ENCODE results near the gene ASB2.

ASB2 gene

DNA sequence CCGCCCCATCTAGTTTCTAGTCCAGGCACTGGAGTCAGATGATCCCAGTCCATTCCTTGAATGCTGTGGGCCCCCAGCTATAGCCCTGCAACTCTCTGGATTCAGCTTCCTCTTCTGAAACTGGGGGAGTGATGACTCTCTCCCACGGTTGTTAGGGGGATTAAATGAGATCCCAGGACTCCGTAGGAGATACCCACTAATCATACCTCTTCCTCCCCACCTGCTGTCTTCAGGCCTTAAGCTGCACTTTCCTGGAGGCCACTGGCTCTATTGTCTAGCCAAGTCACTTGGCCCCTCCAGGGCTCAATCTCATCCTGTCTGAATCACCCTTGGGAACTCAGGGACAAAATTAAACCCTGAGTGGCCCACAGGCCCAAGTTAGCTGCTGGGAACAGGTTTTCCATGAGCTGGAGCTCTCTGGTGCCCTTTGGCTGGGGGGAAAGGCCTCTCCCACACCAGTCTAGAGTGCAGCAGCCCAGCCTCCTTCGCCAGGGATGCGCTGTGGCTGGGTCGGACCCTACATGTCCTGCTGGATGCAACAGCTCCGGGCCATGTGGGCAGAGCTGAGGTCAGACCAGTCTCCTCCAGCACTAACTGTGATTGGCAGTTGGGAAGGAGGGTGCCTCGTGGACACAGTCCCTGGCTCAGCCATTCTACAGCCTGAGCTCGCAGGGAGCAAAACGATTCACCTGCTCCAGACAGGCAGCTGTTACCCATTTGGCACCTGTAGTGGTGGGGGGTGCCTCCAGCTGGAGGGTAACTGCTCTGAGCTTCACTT, 6.0 kb upstream of the ASB2 start:
- H3K36me3 Mint-ChIP-seq (ENCODE audit: low read depth): no peaks in the 10 kb centered on the region
- TF ChIP-seq, protein P1, sequence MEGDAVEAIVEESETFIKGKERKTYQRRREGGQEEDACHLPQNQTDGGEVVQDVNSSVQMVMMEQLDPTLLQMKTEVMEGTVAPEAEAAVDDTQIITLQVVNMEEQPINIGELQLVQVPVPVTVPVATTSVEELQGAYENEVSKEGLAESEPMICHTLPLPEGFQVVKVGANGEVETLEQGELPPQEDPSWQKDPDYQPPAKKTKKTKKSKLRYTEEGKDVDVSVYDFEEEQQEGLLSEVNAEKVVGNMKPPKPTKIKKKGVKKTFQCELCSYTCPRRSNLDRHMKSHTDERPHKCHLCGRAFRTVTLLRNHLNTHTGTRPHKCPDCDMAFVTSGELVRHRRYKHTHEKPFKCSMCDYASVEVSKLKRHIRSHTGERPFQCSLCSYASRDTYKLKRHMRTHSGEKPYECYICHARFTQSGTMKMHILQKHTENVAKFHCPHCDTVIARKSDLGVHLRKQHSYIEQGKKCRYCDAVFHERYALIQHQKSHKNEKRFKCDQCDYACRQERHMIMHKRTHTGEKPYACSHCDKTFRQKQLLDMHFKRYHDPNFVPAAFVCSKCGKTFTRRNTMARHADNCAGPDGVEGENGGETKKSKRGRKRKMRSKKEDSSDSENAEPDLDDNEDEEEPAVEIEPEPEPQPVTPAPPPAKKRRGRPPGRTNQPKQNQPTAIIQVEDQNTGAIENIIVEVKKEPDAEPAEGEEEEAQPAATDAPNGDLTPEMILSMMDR (IDR thresholded peaks at IDR 0.05): no peak
- DNase-seq: no peak
- H3K4me1 Mint-ChIP-seq: peaks cover 35% of the 10 kb centered on the region
- no peak overlapping the region for H3K4me3 Mint-ChIP-seq
- H3K9me3 Mint-ChIP-seq: no peaks in the 10 kb centered on the region
- H3K27ac Mint-ChIP-seq: peak overlapping the region; percentile 75
- H3K27me3 Mint-ChIP-seq (ENCODE audit: low read depth, poor library complexity): peaks cover 13% of the 10 kb centered on the region

DNA sequence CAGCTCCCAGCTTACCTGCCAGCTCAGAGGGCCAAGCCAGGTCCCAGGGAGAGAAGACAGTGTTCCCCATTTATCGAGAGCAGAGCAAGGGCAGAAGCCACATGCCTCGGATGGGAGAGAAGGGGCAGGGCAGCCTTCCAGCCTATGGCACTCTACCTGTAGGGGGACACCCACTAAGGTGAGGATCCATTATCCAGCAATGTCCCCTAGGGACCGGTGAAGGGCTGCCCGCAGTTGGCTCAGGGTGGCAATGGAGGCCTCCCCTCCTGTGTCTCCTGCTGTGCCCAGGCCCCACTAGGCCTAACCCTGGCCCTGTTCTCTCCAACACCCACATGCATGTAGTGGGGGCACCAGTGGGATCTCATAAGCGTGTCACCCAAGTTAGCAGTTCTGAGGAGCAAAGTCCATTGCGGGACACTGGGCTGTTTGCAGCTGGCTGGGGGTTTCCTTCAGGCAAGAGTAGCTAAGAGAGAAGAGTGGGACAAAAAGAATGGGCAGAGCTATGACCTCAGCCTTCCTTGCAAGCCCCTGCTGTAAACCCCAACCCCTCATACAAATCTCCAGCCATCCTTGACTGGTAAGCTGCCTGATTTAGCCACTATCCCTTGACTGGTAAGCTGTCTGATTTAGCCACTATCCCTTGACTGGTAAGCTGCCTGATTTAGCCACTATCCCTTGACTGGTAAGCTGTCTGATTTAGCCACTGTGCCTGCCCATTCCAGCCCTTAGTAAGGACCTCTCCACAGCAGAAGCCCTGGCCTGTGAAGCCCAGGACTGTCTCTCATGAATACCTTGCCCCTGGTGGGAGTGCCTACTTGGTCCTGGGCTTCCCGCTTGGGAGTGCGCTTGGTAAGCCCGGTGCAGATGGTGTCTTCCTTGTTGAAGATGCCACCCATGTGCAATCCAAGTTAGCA, 5.2 kb upstream of the ASB2 start:
- TF ChIP-seq, protein P1 (IDR thresholded peaks at IDR 0.05): no peak
- Mint-ChIP-seq H3K27me3 (ENCODE audit: low read depth, poor library complexity) (peaks cover 14% of the 10 kb centered on the region), H3K27ac (no peak overlapping the region), H3K36me3 (ENCODE audit: low read depth) (no peaks in the 10 kb centered on the region), H3K4me1 (peaks cover 32% of the 10 kb centered on the region), H3K4me3 (no peak overlapping the region), H3K9me3 (no peaks in the 10 kb centered on the region)
- DNase-seq: no peak

DNA sequence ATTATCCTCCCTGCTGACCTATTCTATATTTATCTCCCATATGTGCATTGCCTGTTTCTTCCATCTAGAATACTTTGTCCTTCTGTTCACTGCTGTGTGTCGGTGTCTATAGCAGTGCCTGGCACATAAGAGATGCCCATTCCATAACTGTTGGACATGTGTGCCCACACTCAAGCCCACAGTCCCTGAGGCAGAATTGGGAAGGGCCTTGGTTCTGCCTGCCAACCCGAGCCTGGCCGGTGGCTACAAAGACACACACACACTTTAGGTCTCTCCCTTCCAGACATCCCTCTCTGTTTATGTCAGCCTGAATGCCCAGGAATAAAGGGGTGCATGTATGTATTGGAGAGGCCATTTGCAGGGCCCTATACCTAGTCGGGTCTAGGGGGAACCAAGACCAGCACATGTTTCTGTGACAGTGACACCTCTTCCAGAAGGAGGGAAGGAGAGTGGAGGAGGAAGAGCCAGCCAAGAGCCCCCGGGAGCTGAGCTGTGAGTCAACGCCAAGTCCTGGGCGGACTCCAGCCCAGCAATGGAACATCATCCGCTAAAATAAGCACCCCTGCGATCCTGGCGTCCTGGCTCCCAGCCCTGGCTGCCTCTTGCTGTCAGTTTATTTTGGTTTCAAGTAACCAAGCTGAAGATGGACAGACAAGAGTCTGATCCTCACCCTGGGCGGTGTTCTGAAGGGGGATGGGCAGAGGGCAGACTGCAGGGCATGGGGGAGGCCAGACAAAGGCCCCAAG, 4.3 kb upstream of the ASB2 start:
- Mint-ChIP-seq H3K36me3 (ENCODE audit: low read depth) (no peaks in the 10 kb centered on the region), H3K4me1 (peaks cover 36% of the 10 kb centered on the region), H3K27ac (peak overlapping the region; percentile 95), H3K27me3 (ENCODE audit: low read depth, poor library complexity) (peaks cover 19% of the 10 kb centered on the region), H3K9me3 (no peaks in the 10 kb centered on the region), H3K4me3 (no peak overlapping the region)
- DNase-seq: no peak
- TF ChIP-seq, protein P1 (IDR thresholded peaks at IDR 0.05): no peak

DNA sequence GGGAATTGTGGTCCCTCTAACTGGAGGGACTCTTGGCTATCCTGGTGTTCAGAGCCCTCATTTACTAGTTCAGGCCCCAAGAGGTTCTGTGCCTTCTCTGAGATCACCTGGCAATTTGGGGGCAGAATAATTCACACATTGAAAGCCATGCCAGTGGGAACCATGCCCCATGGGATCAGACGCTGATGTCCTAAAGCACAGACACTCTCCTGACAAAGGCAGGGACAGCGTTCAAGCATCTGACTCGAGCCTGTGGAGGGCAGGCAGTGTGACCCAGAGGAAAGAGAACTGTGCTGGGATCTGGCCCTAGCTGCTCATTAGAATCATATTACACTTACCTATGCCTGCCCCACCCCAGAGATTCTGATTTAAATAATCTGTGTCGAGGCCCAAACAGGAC, 2.4 kb upstream of the ASB2 start:
- no peak overlapping the region for H3K27ac Mint-ChIP-seq
- TF ChIP-seq, protein P1 (IDR thresholded peaks at IDR 0.05): no peak
- H3K4me3 Mint-ChIP-seq: no peak overlapping the region
- H3K36me3 Mint-ChIP-seq (ENCODE audit: low read depth): no peaks in the 10 kb centered on the region
- H3K4me1 Mint-ChIP-seq: peaks cover 22% of the 10 kb centered on the region
- peaks cover 19% of the 10 kb centered on the region for H3K27me3 Mint-ChIP-seq (ENCODE audit: low read depth, poor library complexity)
- DNase-seq: no peak
- H3K9me3 Mint-ChIP-seq: no peaks in the 10 kb centered on the region

DNA sequence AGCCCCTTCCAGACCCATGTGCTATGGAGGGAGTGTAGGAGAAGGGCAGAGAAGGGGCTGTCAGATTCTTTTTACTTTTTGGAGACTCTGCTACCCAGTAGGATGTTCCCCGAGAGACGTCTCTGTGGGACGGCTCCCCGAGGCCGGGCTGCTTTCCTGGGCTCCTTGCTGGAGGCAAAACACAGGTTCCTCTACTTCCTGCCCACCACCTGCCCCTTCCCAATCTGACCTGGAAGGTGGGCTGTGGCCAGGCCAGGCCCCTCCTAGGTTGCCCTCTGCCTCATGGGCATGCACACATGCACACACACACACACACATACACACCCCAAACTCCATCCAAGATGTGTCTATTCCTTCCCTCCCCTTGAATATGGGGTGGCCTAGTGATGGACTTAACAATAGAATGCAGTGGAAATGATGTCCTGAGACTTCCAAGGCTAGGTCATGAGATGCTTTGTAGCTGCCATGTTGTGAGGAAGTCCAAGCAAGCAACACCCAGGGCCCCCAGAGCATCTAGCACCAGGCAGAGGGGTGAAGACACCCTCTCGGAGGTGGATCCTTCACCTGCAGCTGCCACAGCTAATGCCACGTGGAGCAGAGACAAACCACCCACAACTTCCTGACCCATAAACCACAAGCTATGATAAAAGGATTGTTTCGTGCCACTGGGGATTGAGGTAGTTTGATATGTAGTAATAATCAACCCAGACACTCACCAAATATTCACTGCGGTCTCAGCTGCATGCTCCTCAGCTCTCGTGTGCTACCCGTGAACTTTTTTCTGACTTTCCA, 1.6 kb upstream of the ASB2 start:
- Mint-ChIP-seq H3K4me1 (peaks cover 22% of the 10 kb centered on the region), H3K4me3 (no peak overlapping the region), H3K27me3 (ENCODE audit: low read depth, poor library complexity) (peaks cover 21% of the 10 kb centered on the region), H3K27ac (no peak overlapping the region), H3K36me3 (ENCODE audit: low read depth) (no peaks in the 10 kb centered on the region), H3K9me3 (no peaks in the 10 kb centered on the region)
- TF ChIP-seq, protein P1 (IDR thresholded peaks at IDR 0.05): no peak
- no peak for DNase-seq
